GM21786 (cell line): Measurements from ENCODE around the gene BRME1.
"Not testable (repeated sequence)": the region's sequence is repeated elsewhere in the genome, so short reads cannot be mapped to it uniquely, and the experiment has no call there.

ENCODE experiments used
- ATAC-seq: cut with Tn5 transposase; IDR thresholded peaks from one replicate; pipeline ENCODE4 v1.9.1; 2021; ENCODE audit not compliant: unreplicated experiment

Gene BRME1

DNA sequence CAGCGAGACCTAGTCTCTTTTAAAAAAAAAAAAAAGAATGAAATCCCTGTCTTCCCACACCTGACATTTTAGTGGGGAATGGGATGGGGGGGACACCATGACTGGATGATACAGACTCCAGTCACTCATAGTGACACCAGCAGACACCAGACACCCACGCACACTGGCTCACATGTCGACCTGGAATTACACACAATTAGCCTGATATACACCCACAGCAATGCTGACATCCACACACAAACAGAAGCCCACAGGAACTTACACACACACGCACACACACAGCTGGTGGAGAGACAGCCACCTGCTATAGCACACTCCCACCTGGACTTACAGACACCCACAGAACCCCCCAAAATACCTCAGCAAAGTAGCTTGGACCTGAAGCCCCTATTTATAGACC lies 37.3 kb downstream of the BRME1 start:
- no peak for ATAC-seq

- ATAC-seq: no peak
These were observed 39.4 kb downstream of the BRME1 start for GRCh38 chr19:13866463-13867046.

DNA sequence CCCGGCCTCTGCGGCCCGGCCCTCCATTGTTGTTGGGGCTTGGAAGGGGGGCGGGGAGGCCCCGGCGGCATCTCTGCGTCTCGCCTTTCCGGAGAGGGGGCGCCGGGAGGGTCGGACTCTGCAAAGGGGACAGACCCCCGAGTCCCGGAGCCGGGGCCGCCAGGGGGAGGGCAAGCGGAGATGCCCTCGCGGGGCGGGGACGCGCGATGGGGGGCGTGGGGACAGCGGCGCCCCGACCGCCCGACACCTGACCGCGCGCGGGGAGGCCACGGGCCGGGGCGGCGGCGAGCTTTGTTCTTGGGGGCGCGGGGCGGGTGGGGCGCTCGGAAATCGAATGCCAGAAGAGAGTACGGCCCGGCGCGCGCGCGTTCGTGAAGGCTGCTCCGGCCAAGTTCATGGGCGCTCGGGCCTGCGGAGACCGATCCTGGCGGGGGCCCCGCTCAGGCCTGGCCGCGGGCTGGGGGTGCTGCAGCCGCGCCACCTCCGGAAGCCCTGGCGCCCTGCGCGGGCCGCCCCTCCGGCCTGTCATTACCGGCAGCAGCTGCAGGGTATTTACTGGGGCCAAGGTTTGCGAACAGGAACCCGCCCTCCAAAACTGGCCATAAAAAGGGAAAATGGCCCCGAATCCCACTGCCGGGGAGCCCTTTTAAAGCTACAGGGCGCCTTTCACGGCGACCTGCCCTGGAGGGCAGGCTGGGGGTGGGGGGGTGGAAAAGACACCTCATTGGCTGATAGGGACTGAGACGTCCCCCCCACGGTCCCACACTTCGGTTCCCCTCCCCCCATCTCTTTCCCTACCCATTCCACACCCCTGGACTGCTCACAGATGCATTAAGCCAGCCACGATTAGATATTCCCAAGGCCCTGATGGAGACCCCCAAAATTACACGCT lies 40.1 kb downstream of the BRME1 start:
- ATAC-seq: no peak

DNA sequence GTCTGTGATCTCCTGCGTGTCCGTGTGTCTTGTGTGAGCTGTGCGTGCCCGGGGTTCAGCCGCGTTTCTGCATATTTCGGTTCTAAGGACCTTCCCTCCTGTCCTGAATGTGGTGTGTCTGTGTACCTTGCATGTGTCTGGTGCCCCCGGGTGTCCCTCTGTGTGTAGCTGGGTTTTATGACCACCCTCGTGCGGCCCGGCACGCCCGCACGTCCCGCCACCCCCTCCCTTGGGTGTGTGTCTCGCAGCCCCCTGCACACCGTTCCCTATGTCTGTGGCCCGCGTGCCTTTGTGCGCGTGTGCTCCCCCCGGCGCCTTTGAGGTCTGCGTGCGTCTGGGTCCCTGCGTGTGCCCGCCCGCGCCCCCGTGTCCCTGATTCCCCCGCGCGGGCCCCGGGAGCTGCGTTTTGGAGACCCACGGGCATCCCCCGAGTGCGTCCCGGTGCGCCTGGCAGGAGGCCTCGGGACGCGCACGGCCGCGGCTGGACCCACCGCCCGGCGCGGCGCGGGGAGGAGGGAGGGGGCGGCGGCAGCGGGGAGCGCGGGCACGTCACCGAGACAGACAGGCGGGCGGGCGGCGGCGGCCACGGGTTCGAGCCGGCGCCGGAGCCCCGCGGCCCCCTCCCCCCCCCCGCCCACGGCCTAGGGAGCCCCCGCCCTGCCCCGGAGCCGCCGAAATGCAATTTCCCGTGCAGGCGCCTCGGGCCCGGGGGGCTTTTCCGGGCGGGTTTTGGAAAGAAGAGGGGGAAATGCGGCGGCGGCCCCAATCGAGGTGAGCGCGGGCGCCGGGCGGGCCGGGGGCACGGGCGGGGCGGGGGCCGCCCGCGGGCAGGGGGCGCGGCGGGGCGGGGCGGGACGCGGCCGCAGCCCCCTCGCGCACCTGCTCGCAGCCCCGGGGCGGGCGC lies 41.0 kb downstream of the BRME1 start:
- ATAC-seq: no peak

DNA sequence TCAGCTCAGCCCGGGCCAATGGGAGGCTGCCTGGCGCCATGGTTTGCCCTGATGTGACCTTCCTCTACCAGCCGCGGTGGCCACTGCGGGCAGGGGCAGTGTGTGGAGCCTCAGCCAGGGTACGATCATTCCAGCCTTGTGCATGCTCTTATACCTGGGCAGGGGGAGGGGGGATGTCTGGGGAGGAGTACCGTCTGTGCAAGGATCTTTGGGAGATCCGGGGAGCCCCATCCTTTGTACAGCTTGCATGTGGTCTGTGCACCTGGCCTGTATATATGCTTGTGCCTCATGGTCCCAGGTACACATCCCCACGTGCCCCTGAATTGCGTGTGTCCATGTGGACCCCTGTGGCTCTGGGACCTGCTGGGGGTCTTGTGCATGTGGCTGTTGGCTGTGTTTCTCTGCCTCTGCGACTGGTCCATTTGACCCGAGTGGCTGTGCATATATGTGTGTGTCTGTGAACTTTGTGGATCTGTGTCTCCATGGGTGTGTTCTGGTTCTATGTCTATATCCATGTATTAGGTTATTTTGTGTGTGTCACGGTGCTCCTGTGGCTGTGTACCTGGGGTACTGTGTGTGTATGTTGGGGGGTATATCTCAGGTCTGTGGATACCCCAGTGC lies 41.8 kb downstream of the BRME1 start:
- ATAC-seq: no peak

DNA sequence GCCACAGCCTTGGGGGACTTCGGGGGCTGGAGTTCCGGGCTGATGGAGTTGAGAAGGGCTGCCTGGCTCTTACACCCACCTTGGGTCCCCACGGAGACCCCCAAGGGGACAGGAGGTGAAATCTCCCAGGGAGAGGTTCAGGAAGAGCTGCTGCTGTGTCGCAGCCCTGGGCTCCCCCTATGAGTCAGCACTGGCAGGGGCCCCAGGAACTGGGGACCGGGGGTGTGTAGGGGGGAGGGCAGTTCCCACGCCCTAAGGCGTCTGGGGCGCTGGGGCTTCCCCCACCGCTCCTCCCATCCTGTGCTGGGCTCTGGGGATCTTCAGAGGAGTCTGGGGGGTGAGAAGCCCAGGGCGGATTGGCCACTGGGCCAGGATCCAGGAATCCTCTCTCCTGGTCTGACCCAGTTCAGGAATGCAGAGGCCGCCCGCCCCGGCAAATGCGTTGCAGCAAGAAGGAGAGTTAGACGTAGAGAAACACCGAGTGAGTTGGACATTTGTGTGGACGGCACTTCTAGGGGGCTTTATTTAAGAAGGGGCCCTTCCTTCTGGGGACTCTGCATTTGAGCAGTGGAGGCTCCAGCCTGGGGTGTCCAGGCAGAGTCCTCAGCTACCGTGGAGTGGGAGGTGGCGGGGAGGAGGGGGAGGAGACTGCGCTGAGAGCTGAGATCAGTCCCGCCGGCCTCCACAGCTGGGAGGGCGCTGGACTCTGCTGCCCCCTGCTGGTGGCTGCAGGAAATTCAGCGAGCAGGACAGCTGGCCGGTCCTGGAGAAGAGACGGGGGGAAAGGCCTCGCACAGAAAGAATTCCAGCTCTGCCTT lies 44.0 kb downstream of the BRME1 start:
- ATAC-seq: peak; percentile 67

- ATAC-seq: no peak
These were observed 44.6 kb downstream of the BRME1 start for GRCh38 chr19:13861392-13861713.

- ATAC-seq: no peak
These were observed 45.1 kb downstream of the BRME1 start for GRCh38 chr19:13860679-13861391.

DNA sequence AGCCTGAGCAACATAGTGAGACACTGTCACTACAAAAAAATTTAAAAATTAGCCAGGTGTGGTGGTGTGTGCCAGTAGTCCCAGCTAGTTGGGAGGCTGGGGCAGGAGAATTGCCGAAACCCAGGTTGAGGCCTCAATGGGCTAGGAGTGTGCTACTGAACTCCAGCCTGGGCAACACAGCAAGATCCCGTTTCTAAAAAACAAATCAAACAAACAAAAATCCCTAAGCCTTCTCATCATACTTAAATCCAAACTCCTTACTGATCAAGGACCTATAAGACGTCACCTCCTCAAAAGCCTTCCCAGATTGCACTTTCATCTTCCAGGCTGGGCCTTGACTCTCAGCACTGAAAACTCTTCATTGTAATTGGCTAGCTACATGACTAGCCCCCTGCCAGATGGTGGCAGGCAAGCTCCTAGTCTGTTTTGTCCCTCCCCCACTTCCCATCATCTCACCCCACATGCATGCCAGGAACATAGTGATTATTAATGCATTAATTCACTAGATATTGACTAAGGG lies 46.5 kb downstream of the BRME1 start:
- no peak for ATAC-seq

GRCh38 chr19:13856497-13856896 lies 49.4 kb downstream of the BRME1 start:
- ATAC-seq: no peak

- ATAC-seq: not testable (repeated sequence)
These were observed 53.7 kb downstream of the BRME1 start for GRCh38 chr19:13852171-13852707.

DNA sequence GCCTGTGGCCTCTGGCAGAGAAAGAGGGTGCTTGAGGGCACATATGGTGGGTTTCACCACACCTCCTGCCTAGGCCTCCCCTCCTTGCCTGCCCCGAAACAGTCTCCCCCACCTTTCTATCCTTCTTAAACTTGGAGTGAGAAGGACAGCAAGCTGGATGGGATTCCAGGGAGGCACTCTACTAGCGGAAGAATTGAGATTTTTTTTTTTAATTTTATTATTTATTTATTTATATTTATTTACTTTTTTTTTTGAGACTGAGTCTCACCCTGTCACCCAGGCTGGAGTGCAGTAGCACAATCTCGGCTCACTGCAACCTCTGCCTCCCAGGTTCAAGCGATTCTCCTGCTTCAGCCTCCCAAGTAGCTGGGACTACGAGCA lies 54.2 kb downstream of the BRME1 start:
- ATAC-seq: not testable (repeated sequence)

GRCh38 chr19:13850910-13851733 lies 54.8 kb downstream of the BRME1 start:
- ATAC-seq: no peak

DNA sequence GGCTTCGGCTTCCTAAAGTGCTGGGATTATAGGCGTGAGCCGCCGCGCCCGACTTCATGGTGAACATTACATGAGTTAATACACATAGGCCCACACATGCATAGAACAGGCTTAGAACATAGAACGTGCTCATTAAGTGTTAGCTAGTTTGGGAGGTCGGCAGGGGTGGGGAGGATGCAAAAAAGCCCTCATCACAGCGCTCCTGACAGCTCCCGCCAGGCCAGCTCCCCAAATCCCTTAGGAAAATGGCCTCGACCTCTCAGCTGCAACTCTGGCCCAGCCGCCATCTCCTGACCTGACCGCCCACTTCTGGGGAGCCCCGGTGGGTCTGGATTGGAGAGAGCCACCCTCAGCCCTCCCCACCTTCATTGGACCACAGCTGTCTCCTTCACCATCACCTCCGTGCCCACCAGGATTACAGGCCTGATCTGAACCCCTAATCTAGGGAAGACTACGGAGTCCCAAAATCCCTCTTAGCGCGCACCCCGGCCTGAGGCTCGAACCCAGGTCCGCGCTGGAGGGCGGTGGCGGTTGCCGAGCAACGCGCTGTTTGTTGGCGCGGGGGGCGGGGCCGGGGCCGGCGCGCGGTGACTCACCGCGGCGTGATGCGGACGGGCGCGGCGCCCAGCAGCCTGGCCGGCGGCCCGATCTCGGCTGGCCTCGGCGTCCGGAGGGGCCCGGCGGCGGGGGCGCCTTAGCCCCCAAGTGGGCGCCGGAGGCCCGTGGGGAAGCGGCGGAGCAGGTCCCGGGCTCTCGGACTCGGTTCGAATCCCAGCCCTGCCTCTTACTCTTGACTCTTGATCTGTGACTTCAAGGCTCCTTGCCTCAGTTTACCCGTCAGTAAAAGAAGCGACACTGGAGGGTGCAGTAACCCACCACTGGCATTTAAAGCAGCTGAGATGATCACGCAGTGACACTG lies 55.7 kb downstream of the BRME1 start:
- no peak for ATAC-seq

- ATAC-seq: no peak
These were observed 56.9 kb downstream of the BRME1 start for GRCh38 chr19:13848798-13849676.

GRCh38 chr19:13848340-13848677 lies 57.6 kb downstream of the BRME1 start:
- no peak for ATAC-seq
